D721Med (cell line): Measurements from ENCODE around the gene MPEG1.

Experiments used
- DNase-seq: peaks from one replicate; pipeline ENCODE4 v3.0.0; 2011; ENCODE audit warnings: low spot score; ENCODE audit not compliant: insufficient read length
- FAIRE-seq: peaks from 2 replicates; lab custom pipeline; 2011; peaks lifted over from hg19 to GRCh38; lab: Jason Lieb, UNC
- TF ChIP-seq, protein P1 (sequence below): IDR thresholded peaks from 2 replicates; pipeline ENCODE4 v1.5.1; 2012; ENCODE audit warnings: mild to moderate bottlenecking, control low read depth; ENCODE audit not compliant: insufficient read depth; ENCODE audit errors: missing control alignments

Gene MPEG1

GRCh38 chr11:59212744-59213631 lies at the start of gene MPEG1:
MPEG1 (minus strand) TSS chr11:59212927; CDS start chr11:59212865, 62 bp downstream.
- DNase-seq (no peak), FAIRE-seq (no peak)
- TF ChIP-seq, protein P1, sequence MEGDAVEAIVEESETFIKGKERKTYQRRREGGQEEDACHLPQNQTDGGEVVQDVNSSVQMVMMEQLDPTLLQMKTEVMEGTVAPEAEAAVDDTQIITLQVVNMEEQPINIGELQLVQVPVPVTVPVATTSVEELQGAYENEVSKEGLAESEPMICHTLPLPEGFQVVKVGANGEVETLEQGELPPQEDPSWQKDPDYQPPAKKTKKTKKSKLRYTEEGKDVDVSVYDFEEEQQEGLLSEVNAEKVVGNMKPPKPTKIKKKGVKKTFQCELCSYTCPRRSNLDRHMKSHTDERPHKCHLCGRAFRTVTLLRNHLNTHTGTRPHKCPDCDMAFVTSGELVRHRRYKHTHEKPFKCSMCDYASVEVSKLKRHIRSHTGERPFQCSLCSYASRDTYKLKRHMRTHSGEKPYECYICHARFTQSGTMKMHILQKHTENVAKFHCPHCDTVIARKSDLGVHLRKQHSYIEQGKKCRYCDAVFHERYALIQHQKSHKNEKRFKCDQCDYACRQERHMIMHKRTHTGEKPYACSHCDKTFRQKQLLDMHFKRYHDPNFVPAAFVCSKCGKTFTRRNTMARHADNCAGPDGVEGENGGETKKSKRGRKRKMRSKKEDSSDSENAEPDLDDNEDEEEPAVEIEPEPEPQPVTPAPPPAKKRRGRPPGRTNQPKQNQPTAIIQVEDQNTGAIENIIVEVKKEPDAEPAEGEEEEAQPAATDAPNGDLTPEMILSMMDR, result no peak

GRCh38 chr11:59262177-59262818 lies 49.6 kb upstream of the MPEG1 start:
- no peak for FAIRE-seq
- no peak for DNase-seq
- TF ChIP-seq, protein P1, result no peak

GRCh38 chr11:59261150-59261549 lies 48.4 kb upstream of the MPEG1 start:
- FAIRE-seq (no peak), DNase-seq (no peak)
- TF ChIP-seq, protein P1, result no peak

GRCh38 chr11:59259867-59260475 lies 47.2 kb upstream of the MPEG1 start:
- no peak for FAIRE-seq
- TF ChIP-seq, protein P1, result no peak
- no peak for DNase-seq

DNA sequence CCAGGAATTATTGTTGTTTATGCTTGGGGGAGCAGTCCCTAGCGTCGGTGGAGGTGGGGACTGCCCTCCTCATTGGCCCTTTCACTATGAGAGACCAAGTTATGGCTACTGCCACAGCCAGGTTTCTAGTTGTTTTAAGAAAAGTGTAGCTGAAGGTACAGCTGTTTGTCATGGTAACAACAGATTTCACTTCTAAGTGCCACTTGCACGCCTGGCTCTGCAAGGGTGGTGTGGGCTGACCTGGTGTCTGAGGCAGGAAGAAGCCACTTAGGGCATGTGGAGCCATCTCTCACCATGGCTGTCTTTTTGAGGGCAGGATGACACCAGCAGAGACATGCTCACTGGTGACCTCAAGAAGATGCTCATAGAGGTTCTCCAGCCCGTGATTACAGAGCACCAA lies 46.3 kb upstream of the MPEG1 start:
- DNase-seq (no peak), FAIRE-seq (no peak)
- TF ChIP-seq, protein P1, result no peak

- FAIRE-seq, result no peak
- DNase-seq, result no peak
Measured at GRCh38 chr11:59255281-59255680, 42.6 kb upstream of the MPEG1 start.

More at GRCh38 chr11:59255281-59255680, 42.6 kb upstream of the MPEG1 start:
- TF ChIP-seq, protein P1, result no peak
